HepG2 (cell line): Measurements from ENCODE around the gene RETREG2. TPM values are rescaled to one million over a fixed set of nuclear protein-coding genes. Genes with fewer than 3 reads are reported as not detected.

Experiments used
- ARNTL ChIP-seq: sonication (generic); formaldehyde crosslinking; IDR thresholded peaks from 2 replicates; pipeline ENCODE4 v1.4.0; 2020; ENCODE audit warnings: mild to moderate bottlenecking, missing genetic modification reagents
- IRF1 ChIP-seq: sonication (generic); formaldehyde crosslinking; IDR thresholded peaks from 2 replicates; pipeline ENCODE4 v1.4.0; 2020; ENCODE audit warnings: low read depth, mild to moderate bottlenecking, missing genetic modification reagents
- MXD4 ChIP-seq: IDR thresholded peaks from 2 replicates; pipeline ENCODE4 v1.6.1; 2016; ENCODE audit warnings: mild to moderate bottlenecking, missing biosample characterization, missing genetic modification reagents
- PBX3 ChIP-seq: sonication (generic); formaldehyde crosslinking; IDR thresholded peaks from 2 replicates; pipeline ENCODE4 v1.8.1; 2023; ENCODE audit warnings: missing genetic modification reagents, inconsistent platforms, borderline replicate concordance
- ZBTB38 ChIP-seq: sonication (generic); formaldehyde crosslinking; IDR thresholded peaks from 2 replicates; pipeline ENCODE4 v1.5.1; 2020; ENCODE audit warnings: mild to moderate bottlenecking, missing genetic modification reagents
- ZGPAT ChIP-seq: IDR thresholded peaks from 2 replicates; pipeline ENCODE4 v1.6.1; 2016; ENCODE audit warnings: mild to moderate bottlenecking
- ZHX2 ChIP-seq, 2 experiments: sonication (generic) in 1 of 2; formaldehyde crosslinking in 1 of 2; IDR thresholded peaks; 2 replicates each; pipeline versions ENCODE4 v1.6.1 to v1.9.0; 2014 to 2022; ENCODE audit warnings: antibody characterized with exemption in 1 of 2, borderline replicate concordance in 1 of 2, inconsistent platforms in 1 of 2, low read depth in 1 of 2, missing genetic modification reagents in 1 of 2
- ZNF142 ChIP-seq: sonication (generic); formaldehyde crosslinking; IDR thresholded peaks from 2 replicates; pipeline ENCODE4 v1.4.0; 2020; ENCODE audit warnings: missing genetic modification reagents
- ZNF7 ChIP-seq: IDR thresholded peaks from 2 replicates; pipeline ENCODE4 v1.6.1; 2016; ENCODE audit warnings: missing biosample characterization, missing genetic modification reagents
- ZNF724P ChIP-seq: sonication (generic); formaldehyde crosslinking; IDR thresholded peaks from 2 replicates; pipeline ENCODE4 v1.8.0; 2022; ENCODE audit warnings: missing genetic modification reagents, borderline replicate concordance
- ZNF781 ChIP-seq: sonication (generic); formaldehyde crosslinking; IDR thresholded peaks from 2 replicates; pipeline ENCODE4 v1.5.1; 2020; ENCODE audit warnings: borderline replicate concordance, mild to moderate bottlenecking, missing genetic modification reagents; ENCODE audit errors: not compliant biosample characterization
- polyA plus RNA-seq, 8 experiments: library from polyadenylated mRNA; depleted of rRNA in 3 of 8; stranded (reverse) in 7 of 8; unstranded in 1 of 8; fragments of >200 nt; fragmentation: Illumina TruSeq in 4 of 8; extraction: Trizol in 4 of 8; gene quantifications; 2 replicates each; pipeline versions ENCODE4 v1.2.1 to v1.2.3, GENCODE V29; 2011 to 2016; ENCODE audit warnings: low read depth in 4 of 8, missing spikeins in 1 of 8, mixed read lengths in 1 of 8; ENCODE audit not compliant: insufficient read depth in 1 of 8
- total RNA-seq, 5 experiments: library from RNA; depleted of rRNA; stranded (reverse); fragments of >200 nt; fragmentation: Illumina TruSeq; extraction: Trizol; gene quantifications; 2 replicates each; pipeline ENCODE4 v1.2.3, GENCODE V29; 2016; ENCODE audit warnings: low read depth in 1 of 5

The RETREG2 gene
- total and polyA plus RNA-seq, 2 of the 13 experiments (the other 11 are each of a cell fraction or from before 2014, with no cell fraction given), result 86.0 to 134 TPM

GRCh38 chr2:219207884-219208740 is 30.0 kb downstream of the RETREG2 start (continued):
- no peak for TF ChIP-seq ZHX2 (IDR thresholded peaks at IDR 0.05; ENCODE audit: low read depth)
- TF ChIP-seq ZHX2 (CRISPR knock-in tag; IDR thresholded peaks at IDR 0.05; ENCODE audit: borderline replicate concordance), result no peak
- TF ChIP-seq PBX3, result no peak
- TF ChIP-seq ZNF142 (CRISPR knock-in tag), result no peak; the same call in 1 of the 2 replicates
- no peak for TF ChIP-seq ZNF781
- peak; percentile 42; the same call in 1 of the 2 replicates for TF ChIP-seq ARNTL
- TF ChIP-seq IRF1, result no peak
- TF ChIP-seq ZBTB38 (CRISPR knock-in tag), result peak; percentile 60
- TF ChIP-seq ZGPAT (CRISPR knock-in tag), result peak; percentile 56
- no peak; the same call in 1 of the 2 replicates for TF ChIP-seq MXD4
- TF ChIP-seq ZNF7, result no peak
- TF ChIP-seq ZNF724P (CRISPR knock-in tag), result no peak
